ENCODE measurements around the gene MAPK8.
"Not testable (repeated sequence)": the region's sequence is repeated elsewhere in the genome, so short reads cannot be mapped to it uniquely, and the experiment has no call there.

The MAPK8 gene

GRCh38 chr10:48306265-48306869, at the start of gene MAPK8:
Gene MAPK8 (plus strand): TSS chr10:48306677. CDS start chr10:48401661, 94,984 bp downstream.
- DNase-seq: peak; percentile 92

GRCh38 chr10:48257407-48257961, 49.0 kb upstream of the MAPK8 start:
- no peak for DNase-seq

- no peak for DNase-seq
These were observed 48.4 kb upstream of the MAPK8 start for GRCh38 chr10:48258105-48258504.

GRCh38 chr10:48266528-48266927, 39.9 kb upstream of the MAPK8 start:
- no peak for DNase-seq

- DNase-seq: peak; percentile 35 to 41
These were observed 35.3 kb upstream of the MAPK8 start for GRCh38 chr10:48271047-48271730.

GRCh38 chr10:48272682-48273081, 33.8 kb upstream of the MAPK8 start:
- no peak for DNase-seq

- DNase-seq: no peak
These were observed 32.7 kb upstream of the MAPK8 start for GRCh38 chr10:48273741-48274140.

- DNase-seq: no peak
These were observed 31.8 kb upstream of the MAPK8 start, which contains the start of gene FRMPD2 for GRCh38 chr10:48274636-48275035. Gene FRMPD2 (minus strand): TSS chr10:48274696. CDS start chr10:48274567, 129 bp downstream.

GRCh38 chr10:48277093-48277492, 29.4 kb upstream of the MAPK8 start:
- DNase-seq: no peak

- no peak for DNase-seq
These were observed 27.3 kb upstream of the MAPK8 start for GRCh38 chr10:48279081-48279751.

GRCh38 chr10:48281697-48282096, 24.8 kb upstream of the MAPK8 start:
- DNase-seq: not testable (repeated sequence)

- DNase-seq: no peak
These were observed 23.6 kb upstream of the MAPK8 start for GRCh38 chr10:48282829-48283228.

- no peak for DNase-seq
These were observed 22.4 kb upstream of the MAPK8 start for GRCh38 chr10:48284002-48284546.

- DNase-seq: no peak
These were observed 21.7 kb upstream of the MAPK8 start for GRCh38 chr10:48284811-48285210.

- DNase-seq: no peak
These were observed 20.8 kb upstream of the MAPK8 start for GRCh38 chr10:48285710-48286109.

GRCh38 chr10:48286356-48286755, 20.1 kb upstream of the MAPK8 start:
- DNase-seq: no peak

- no peak for DNase-seq
These were observed 18.8 kb upstream of the MAPK8 start for GRCh38 chr10:48287417-48288391.

GRCh38 chr10:48288661-48289060, 17.8 kb upstream of the MAPK8 start:
- DNase-seq: no peak

- peak; percentile 65 to 73 for DNase-seq
These were observed 16.8 kb upstream of the MAPK8 start for GRCh38 chr10:48289501-48290238.

- DNase-seq: no peak
These were observed 16.2 kb upstream of the MAPK8 start for GRCh38 chr10:48290286-48290685.

GRCh38 chr10:48291190-48291589, 15.3 kb upstream of the MAPK8 start:
- no peak for DNase-seq
